ENCODE measurements around the gene P3H2.
A peak's percentile ranks its signal among the peaks of the same experiment; 100 is the strongest.
"Not testable (repeated sequence)": the region's sequence is repeated elsewhere in the genome, so short reads cannot be mapped to it uniquely, and the experiment has no call there.

P3H2 gene

DNA sequence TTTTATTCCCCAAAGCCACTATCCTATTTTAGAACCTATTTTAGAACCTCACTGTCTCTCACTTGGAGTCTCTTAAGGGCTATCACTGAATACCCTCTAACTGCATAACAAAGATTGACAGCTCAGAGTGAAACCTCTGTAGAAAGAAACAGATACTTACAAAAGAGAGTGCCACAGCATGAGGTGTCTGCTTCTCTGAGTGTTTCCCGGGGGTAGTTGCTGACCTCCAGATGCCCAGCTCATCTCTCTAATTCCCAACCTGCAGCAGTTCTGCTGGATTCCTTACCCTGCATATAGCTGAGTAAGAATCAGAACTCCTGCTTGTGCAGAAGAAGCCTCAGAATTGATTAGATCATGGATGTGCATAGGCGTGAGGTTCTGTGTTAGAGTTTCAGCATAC lies 34.5 kb downstream of the P3H2 start:
- no peak for DNase-seq (ENCODE audit: low read depth, low spot score)

DNA sequence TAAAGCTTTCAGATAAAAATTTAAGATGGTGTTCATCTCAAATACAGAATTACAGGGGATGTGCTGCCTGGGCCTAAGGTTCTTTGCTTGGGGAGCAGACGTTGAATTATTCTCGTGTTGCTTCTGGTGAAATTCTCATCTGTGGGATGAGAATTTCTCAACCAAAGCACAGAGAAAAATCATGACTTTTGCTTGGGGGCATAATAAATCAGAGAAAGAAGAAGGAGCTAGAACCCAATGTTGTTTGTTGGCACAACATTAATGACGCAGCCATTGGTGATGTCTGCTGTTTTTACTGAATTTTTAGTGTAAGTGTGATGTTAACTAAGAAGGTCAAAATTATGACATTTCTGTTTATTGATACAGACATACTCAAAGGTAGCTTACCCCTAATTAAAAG lies 35.7 kb downstream of the P3H2 start:
- no peak for DNase-seq (ENCODE audit: low read depth, low spot score)

DNA sequence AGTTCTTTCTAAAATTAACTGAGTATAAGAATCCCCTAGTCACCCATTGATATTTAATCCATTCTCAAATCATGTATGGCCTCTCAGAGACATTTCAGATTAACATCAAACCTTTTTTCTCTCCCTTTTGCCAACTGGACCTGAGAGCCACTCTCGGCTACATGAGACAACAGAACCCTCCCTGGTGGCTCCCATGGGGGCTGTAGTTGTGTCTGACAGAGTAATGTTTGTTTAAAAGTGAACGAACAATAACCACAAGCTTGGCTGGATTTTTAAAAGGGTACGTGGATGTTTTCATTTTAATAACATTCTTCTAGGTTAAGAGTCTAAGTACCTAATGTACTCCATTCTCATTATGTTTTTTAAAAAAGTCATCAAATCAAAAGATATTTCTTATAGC lies 37.1 kb downstream of the P3H2 start:
- peak; percentile 27 for DNase-seq (ENCODE audit: low read depth, low spot score)

DNA sequence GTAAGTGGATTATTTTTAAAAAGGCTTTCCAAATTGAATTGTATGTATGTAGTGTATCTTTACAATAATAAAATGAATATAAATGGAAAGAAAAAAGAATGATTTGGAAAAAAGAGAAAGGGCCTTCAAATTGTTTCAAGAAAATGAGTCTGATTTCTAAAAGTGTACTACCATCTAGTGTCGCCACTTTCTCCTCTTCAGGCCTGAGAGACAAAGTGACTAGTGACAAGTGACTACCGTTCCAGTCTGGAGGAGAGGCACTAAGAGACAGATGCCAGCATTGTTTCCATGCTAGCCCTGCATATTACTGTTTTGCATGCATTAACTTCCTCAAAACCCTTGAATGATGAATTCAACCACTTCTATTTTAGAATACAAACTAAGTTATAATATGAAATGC lies 39.3 kb downstream of the P3H2 start:
- DNase-seq (ENCODE audit: low read depth, low spot score), result no peak

DNA sequence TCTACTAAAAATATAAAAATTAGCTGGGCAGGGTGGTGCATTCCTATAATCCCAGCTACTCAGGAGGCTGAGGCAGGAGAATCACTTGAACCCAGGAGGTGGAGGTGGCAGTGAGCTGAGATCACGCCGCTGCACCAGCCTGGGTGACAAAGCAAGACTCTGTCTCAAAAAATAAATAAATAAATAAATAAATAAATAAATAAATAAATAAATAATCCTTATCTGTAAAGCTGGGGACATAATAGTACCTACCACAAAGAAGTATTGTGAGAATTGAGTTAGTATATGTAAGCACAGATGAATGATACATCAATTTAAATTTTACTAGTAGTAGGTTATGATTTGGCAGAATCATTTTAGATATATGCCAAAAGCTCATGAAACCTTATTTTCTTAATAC lies 41.5 kb downstream of the P3H2 start:
- DNase-seq (ENCODE audit: low read depth, low spot score), result not testable (repeated sequence)

DNA sequence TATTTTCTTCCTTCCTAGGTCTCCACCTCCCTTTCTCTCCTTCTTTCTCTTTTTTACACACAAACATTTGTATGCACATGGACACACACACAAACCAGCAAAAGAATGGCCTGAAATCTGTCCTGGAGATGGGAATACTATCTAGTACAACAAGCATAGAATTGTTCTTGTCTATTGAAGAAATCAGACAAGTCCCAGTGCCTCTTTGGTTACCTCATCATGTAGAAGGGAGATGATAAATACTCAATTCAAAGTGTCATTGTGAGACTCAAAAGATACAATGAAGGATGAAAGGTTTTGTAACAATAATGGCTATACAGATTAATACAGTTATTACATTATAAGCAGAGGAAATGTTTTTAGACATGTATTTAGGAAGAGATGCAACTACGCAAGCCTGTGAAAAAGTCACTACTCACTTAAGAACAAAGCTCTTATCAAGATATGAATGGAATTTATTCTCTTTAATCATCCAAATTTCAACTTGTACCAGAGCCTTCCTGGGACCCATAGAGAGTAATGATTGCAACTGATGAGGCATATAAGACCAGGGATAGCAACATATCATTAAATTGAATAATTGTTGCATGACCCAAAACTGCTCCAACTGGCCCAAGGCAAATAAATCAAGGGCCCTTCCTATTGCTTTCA lies 43.2 kb downstream of the P3H2 start:
- no peak for DNase-seq (ENCODE audit: low read depth, low spot score)

DNA sequence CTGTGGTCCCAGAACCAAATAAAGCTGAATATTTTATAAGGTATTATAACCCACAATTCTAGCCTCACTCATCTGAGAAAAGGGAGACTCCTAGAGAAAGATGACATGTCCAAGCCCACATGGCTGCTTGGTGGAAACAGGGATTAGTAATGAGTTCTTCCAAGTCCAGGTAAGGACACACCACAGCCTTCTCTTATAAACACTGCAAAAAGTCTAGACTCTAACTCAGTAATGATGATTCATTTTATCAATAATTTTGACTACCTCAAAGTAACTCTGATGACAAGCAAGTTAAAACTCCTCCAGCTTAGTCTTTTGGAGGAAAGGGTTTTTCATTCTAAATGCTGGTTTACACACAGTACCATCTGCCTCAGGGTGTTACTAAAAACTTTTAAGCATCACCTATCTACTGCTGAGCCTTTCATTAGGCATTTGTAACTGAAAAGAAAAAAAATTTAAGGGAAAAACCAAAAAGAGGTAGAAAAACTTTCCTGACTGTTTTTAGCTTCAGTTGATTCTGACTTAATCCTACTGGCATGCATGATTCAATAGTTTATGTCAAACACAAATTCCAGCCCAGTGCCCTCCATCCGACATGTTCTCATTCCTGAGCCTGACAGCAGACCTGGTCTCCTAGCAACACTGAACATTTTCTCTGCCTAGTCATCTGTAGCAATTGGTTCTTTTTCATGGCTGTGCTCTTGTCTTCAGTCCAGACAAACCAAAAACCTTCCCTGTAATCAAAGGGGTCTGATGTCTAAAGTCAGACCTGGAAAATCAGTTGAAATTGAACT lies 43.9 kb downstream of the P3H2 start:
- DNase-seq (ENCODE audit: low read depth, low spot score), result peak; percentile 97

DNA sequence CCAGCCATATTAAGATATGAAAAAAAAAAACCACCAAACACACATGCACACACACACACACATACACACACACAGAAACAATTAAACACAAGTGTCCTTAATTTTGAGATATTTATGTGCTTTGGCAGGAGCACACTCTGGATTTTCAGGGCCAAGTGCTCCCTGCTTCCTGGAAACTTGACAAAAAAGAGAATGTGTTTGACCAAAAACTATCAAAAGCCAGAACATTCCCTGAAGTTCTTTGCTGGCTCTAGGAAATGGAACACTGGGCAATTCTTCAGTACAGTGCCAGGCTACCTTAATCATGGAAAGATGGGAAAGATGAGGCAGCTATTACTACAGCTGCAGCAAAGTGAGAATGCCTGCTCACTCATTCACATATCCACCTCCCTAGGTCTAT lies 44.6 kb downstream of the P3H2 start:
- DNase-seq (ENCODE audit: low read depth, low spot score), result peak; percentile 65

DNA sequence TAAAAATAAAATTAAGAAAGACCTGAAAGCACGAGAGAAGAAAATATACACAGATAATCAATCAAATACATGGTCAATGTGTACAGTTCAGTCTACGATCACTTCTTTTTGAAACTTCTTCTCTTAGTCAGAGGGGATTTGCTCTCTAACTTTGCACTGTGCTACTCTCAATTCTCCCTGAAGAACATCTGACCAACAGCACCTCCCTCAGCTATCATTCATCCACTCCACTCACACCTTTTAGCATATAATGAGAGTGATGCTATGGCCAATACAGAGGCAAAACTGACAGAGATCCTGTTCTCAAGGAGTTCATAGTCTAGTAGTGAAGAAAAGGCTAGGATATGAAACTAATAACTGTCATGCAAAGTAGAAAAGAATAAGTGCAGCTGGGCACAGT lies 45.9 kb downstream of the P3H2 start:
- DNase-seq (ENCODE audit: low read depth, low spot score), result no peak

DNA sequence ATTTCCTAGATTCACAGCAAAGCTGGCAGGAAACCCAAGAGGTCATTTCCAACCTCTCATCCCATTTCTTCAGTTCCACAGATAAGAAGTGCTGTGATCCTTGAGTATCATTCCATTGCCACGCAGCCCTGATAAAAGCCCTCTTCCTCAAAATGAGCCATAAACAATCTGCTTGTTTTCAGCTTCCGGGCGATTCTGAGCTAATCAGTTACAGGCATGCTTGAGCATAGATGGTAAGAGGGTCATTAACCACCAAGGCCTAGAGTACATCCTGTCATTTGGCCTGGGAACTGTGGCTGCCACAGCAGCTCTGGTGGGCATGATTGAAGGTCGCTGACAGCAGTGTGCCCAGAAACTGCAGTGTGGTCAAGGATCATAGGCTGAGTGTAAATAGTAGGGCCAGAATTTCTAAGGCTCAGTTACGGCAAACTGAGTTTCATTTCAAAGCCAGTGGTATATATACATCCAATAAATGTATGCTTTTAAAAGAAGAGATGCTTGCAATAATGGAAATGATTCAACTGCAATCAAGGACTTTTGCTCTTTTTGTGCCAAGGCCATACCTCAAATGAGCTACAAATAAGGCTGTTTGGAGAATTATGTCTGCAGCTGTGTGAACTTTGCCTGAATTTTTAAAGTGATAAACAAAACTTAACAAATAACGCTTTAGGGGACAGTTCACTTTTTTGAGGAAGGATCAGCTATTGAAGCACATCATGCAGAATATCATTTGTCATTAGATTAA lies 47.3 kb downstream of the P3H2 start:
- peak; percentile 50 for DNase-seq (ENCODE audit: low read depth, low spot score)

DNA sequence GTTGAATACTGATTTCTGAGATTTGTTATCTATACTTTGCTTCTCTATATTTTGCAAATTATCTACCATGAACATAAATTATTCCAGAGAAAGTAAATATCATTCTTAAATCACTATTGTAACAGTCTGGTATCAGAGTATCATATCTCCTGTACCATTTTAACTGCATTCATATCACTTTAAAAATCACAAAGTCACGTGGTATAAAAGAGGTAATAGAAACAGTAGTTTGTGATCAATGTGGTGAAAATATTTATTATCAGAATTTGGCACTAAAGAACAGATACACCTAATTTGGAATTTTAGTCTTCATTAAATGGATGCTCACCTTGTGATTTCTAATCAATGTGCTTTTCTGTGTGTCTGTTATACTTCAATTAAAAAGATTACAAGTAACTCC lies 47.8 kb downstream of the P3H2 start:
- no peak for DNase-seq (ENCODE audit: low read depth, low spot score)

DNA sequence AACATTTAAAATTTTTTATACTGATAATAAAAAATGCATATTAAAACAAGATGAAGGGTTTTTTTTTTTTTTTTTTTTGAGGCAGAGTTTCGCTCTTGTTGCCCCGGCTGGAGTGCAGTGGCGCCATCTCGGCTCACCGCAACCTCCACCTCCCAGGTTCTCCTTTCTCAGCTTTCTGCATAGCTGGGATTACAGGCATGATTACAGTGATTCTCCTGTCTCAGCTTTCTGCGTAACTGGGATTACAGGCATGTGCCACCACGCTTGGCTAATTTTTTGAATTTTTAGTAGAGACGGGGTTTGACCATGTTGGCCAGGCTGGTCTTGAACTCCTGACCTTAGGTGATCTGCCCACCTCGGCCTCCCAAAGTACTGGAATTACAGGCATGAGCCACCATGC lies 48.8 kb downstream of the P3H2 start:
- DNase-seq (ENCODE audit: low read depth, low spot score), result not testable (repeated sequence)

DNA sequence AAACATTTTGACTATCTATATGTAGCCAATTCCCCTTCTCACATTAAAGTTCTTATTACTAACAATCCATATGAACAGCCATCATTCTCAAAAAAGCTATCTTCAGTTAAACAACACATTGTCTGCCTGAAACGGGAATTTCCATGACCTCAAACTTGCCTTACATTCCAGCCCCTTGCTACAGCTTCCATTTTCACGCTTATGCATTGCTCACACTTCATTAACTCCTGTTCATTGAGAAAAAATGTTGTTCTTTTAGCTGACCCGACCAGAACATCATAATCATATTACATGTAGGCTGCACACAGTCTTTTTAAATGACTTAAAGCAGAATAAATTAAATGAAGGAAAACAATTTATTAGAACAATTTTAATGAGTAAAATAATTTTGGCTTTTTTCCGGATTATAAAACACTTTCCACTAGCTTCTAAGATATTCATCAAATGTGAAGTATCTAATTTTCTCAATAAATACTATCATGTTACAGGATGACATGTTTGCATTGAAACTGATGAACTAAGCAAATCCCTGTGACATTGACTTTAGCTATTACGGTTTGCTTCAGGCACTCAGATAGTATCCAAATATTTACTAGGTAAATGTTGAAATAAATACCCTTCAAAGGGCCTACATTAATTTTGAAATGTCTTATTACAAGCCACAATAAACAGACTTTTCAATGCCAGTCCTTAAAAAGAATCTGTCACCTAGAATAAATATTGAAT lies 49.9 kb downstream of the P3H2 start:
- DNase-seq (ENCODE audit: low read depth, low spot score), result peak; percentile 70

DNA sequence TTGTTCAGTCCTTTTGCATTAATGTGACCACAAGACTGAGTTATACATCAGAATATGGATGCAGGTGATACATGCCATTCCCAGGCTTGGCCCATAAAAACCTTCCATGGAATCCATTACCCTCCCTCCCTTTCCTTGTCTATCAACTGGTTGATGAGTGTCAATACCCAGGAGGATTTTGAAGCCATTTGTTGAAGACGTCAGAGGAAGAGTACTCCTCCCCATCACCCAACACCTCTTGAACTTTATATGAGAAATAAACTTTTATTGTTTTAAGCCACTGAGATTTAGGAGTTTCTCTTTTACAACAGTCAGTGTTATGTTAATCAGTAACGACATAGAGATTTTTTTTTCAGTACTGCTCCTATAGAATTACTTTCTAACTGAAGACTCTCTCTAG lies 55.5 kb downstream of the P3H2 start:
- no peak for DNase-seq (ENCODE audit: low read depth, low spot score)

DNA sequence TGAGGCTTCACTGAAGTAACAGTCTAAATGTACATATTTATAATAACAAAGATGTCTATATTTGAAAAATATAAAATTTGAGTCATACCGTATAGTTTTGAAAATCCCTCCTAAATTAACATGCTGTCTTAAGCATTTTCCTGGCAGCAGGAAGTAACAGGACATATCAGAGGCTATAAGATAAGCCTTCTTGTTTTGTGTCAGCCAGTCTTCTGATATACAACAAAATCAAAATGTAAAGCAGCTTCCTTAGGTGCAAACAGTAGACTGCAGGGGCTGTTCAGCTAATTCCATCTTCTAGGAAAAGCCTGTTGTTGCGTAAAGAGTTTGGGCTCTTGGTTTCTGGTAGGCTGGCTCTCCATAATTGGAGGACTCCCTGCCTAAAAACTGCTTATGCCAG lies 56.0 kb downstream of the P3H2 start:
- no peak for DNase-seq (ENCODE audit: low read depth, low spot score)

DNA sequence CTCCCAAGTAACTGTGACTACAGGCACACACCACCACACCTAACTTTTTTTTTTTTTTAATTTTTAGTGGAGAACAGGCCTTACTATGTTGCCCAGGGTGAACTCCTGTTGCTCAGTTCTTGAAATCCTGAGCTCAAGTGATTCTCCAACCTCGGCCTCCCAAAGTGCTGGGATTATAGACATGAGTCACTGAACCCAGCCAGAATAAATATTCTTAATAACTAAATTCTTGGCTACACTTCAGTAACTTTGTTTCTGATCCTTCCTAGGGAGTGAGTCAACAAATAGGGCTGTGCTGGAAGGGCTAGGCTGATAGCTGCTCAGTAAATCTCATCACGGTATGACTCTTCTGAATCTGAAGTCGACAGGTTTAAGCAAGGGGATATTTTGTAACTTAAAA lies 56.6 kb downstream of the P3H2 start:
- peak; percentile 84 for DNase-seq (ENCODE audit: low read depth, low spot score)

DNA sequence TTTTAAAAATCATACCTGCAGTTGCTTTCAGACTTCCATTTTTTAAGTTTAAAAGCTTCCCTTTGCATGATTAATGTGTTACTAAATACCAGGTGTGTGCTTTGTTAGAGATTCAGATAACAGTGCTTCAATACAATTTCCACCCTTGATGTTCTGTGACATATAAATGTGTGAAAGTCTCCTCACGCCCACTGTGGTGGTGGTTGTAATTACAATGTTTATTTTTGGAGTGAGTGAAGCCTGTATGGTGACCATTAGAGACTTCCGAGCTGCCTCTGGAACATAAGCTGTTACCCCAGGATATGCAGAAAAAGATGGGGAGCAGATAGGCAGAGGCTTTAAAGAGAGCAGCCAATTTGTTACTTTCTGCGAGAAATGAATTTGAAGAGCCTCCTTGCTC lies 57.2 kb downstream of the P3H2 start:
- DNase-seq (ENCODE audit: low read depth, low spot score), result no peak

DNA sequence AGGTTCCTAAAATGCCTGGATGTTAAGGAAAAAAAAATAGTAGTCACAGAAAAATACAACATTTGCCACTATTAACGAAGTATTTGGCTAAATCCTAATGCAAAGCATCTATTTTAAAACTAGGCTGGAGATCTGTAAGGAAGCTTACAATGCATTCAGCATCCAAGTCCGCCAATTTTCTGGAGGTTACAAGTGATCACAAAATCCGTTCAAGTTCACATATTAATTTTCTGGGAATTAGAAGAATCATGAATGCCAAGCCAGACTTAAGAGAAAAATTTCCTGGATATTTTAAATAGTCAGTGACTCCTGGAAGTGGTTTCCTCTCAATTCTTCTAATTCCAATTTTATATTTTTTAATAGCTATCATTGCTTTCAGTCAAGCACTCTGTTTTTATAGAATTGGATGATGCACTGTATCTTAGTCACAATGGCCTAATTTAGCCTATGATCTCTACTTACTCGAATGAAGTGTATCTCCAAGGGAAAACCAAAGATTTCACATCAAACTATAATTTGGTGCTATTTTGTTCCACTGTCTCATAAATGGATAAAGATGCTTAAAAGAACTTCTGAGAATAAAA lies 60.4 kb downstream of the P3H2 start:
- DNase-seq (ENCODE audit: low read depth, low spot score), result no peak

DNA sequence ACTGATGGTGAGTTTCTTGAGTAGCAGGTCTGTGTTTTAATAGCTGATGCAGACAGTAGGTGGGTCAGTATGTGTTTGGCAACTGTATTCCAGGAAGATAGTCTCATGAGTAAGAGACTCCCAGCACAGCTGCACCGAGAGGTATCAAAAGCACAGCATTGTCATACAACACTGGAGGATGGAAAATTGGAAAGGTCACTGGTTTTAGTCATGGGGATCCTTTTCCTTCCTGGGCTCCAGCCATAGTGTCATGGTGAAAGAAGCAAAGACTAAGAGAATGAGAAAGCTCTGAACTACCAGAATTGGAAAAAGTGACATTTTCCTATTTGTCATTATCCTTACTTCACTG lies 61.5 kb downstream of the P3H2 start:
- DNase-seq (ENCODE audit: low read depth, low spot score), result no peak

DNA sequence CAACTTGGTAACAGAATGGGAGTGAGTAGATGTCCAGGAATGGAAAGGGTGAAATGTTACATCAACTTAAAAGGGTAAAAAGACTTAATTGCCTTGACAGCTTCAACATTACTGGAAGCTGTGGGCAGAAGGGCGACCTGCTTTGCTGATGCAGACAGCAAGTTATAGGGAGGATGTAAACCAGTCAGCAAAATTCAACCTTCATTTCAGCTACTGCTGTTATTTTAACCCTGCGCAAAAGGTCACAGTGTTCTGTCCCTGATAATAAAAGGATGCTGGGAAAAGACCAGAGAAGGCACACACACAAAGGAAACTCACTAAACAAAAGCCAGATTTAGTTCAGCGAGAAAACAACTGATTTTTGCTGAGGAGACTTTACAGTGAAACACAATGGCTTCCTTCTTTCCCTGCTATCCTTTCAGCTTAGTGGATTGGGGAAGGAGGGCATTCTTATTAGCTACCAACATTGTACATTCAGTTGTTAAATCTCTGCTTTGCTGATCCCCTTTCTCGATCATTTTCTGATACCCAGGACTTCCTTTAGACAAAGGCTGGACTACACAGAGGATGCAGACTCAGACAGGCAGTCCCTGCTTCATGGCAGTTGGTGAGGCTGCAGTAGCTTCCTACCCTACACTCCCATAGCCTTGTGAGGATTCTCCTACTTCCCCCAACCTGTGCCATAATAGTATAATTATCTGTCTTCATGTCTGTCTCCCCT lies 62.0 kb downstream of the P3H2 start:
- DNase-seq (ENCODE audit: low read depth, low spot score), result peak; percentile 72

DNA sequence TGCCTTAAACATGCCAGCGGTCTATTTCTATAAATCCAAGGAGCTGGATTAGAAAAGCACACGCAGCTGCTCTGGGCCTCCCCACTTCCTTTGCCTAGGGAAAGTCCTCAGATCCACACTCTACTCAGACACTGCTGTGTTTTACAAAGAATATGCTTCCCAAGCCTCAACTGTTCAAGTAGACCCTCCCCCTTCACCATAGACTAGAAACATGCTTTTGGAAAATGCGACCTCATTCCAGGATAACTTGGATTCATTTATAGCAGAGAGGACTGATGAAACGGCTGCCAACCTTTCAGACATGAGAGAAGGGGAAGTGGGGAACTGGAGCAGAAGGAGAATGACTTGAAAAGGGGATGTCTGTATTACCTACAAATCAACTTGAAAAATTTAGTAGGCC lies 64.0 kb downstream of the P3H2 start:
- peak; percentile 59 for DNase-seq (ENCODE audit: low read depth, low spot score)

Measured in astrocyte of the hippocampus (primary cell).